Measurements from ENCODE around the gene KRT76.

KRT76 gene

DNA sequence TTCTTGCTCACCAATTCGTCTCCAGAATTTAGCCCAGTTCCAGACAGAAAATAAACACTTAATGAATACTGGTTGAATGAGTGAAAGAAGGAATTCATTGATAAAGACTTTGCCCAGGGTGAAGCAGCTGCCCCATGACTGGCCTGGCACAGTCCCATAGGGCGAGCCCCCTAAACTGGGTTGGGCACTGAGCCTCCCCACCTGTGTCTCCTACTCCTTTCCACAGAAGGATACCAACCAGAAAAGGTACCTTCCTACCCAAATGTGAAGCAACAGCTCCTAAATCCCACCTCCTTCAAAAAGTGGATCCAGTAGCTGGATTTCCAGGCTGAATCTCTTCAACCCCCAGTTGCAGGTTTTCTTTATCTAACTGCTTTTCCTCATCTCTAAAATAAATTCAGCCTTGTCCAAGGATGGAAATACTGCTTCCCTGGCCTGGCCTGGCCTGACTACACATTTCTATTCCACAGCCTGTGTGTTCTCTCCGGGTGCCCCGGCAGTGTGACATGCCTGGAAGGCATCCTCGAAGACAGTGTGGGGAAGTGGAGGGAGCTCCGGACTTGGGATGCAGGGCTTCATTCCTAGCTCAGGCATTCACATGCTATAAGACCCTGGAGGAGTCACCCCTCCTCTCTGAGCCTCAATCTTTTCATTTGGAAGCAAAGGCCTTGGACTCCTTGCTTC is 11.2 kb upstream of the KRT76 start:
- Histone ChIP-seq H3K27me3 (ENCODE audit: control insufficient read depth in 1 of 2, insufficient read depth in 2 of 2, low read length in 2 of 2) (peaks cover 21 to 23% of the 10 kb centered on the region in 2 donors), H3K36me3 (ENCODE audit: control insufficient read depth in 2 of 2, insufficient read depth in 2 of 2, low read length in 2 of 2) (no peaks in the 10 kb centered on the region), H3K4me1 (ENCODE audit: control insufficient read depth, insufficient read depth, low read length) (peaks cover 6% of the 10 kb centered on the region), H3K4me3 (ENCODE audit: low read length in 2 of 2) (no peak overlapping the region), H3K9me3 (ENCODE audit: control insufficient read depth in 2 of 2, low read length in 2 of 2) (no peaks in the 10 kb centered on the region), H3K9ac (ENCODE audit: low read length in 2 of 2) (no peak overlapping the region), H3K27ac (ENCODE audit: low read length) (no peak overlapping the region)

DNA sequence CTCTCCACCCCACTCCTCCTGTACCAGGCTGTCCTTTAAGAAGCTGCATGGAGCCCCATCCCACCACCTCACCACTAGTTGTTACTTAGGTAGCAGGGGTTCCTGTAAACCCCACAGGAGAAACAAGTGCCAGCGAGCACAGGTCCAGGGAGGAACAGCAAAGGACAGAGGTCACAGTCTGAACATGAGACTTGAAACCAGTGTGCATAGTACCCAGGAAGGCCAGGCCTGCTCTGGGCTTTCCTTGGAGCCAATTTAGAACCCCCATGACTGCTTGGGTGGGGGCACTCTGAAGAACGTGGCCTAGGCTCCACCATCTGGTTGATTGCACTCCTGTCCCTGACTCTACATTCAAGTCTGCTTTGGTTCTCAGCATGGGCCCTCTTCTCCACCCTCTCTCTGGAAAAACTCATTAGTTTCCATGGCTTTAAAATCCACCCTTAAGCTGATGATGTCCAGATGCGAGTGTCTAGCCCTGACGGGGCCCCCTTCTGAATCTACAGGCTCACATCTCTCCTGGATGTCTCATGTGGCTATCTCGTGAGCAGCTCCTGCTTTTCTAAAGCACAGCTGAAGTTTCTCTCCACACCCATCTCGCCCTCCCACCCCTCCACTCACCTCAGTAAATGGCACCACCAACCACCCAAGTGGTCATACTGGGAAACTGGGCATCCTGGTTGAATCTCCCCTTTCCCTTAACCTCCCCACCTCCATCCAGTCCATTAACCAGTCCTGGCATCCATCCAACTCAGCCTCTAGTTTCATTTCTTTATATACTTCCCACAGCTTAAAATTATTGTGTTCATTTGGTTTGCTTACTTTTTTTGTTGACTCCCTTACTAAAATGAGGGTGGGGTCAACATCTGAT is 10.4 kb upstream of the KRT76 start:
- H3K4me3 ChIP-seq (ENCODE audit: low read length in 2 of 2): no peak overlapping the region
- peaks cover 21 to 23% of the 10 kb centered on the region in 2 donors for H3K27me3 ChIP-seq (ENCODE audit: control insufficient read depth in 1 of 2, insufficient read depth in 2 of 2, low read length in 2 of 2)

DNA sequence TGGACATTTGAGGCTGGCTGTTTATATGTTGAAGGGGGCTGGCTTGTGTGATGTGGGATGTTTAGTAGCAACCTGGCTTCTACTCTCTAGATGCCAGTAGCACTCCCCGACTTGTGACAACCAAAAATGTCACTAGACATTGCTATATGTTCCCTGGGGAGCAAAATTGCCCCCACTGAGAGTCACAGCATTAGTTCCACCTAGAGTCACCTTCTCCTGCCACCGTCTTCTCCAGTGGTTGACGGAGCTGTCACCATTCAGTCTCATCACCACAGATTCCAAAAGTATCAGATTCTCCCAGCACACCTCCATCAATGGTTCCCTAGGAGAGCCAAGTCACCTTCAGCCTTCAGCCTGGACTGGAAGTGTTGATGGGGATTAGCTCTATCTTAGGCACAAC is 7.8 kb upstream of the KRT76 start:
- no peak overlapping the region for H3K9ac ChIP-seq (ENCODE audit: low read length in 2 of 2)
- peaks cover 4 to 10% of the 10 kb centered on the region in 2 donors for H3K27me3 ChIP-seq (ENCODE audit: control insufficient read depth in 1 of 2, insufficient read depth in 2 of 2, low read length in 2 of 2)
- no peaks in the 10 kb centered on the region for H3K36me3 ChIP-seq (ENCODE audit: control insufficient read depth in 2 of 2, insufficient read depth in 2 of 2, low read length in 2 of 2)
- no peak overlapping the region for H3K4me3 ChIP-seq (ENCODE audit: low read length in 2 of 2)
- H3K4me1 ChIP-seq (ENCODE audit: control insufficient read depth, insufficient read depth, low read length): peaks cover 2% of the 10 kb centered on the region
- H3K27ac ChIP-seq (ENCODE audit: low read length): no peak overlapping the region
- no peaks in the 10 kb centered on the region for H3K9me3 ChIP-seq (ENCODE audit: control insufficient read depth in 2 of 2, low read length in 2 of 2)

More for the DNA sequence above, 10.4 kb upstream of the KRT76 start:
- Histone ChIP-seq H3K4me1 (ENCODE audit: control insufficient read depth, insufficient read depth, low read length) (peaks cover 6% of the 10 kb centered on the region), H3K9me3 (ENCODE audit: control insufficient read depth in 2 of 2, low read length in 2 of 2) (no peaks in the 10 kb centered on the region), H3K27ac (ENCODE audit: low read length) (no peak overlapping the region), H3K36me3 (ENCODE audit: control insufficient read depth in 2 of 2, insufficient read depth in 2 of 2, low read length in 2 of 2) (no peaks in the 10 kb centered on the region), H3K9ac (ENCODE audit: low read length in 2 of 2) (no peak overlapping the region)

DNA sequence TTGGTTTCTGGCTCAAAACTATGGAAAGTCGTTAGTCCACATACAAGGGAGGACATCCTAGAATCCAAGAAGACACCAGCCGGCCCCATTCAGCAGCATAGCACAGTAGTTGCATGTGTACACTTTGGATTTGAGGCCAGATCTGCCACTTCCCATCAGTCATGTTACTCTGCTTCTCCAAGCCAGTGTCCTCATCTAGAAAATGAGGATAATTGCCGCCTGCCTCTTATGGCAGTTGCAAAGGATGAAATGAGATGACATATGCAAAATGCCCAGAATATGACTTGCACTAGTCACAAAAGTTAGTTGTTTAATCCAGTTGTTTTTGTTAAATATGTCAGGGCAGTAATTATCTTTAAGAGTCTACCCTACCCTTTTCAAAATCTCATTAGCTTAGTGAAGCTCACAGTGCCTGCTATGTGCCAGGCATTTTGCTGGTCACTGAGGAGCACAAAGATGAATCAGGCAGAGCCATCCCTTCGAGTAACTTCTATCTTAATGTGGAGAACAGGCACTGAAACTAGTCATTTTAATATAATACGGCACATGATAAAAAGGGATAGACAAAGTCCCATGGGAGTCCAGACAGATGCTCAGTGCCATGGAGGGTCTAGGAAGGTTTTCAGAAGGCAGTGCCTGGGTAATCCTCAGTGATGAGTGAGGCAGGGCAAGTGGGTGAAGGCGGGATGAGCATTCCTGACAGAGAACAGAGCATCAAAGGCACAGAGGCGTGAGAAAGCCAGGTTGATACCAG is 6.6 kb upstream of the KRT76 start:
- H3K9me3 ChIP-seq (ENCODE audit: control insufficient read depth in 2 of 2, low read length in 2 of 2): no peaks in the 10 kb centered on the region
- no peak overlapping the region for H3K9ac ChIP-seq (ENCODE audit: low read length in 2 of 2)
- no peaks in the 10 kb centered on the region for H3K4me1 ChIP-seq (ENCODE audit: control insufficient read depth, insufficient read depth, low read length)
- H3K36me3 ChIP-seq (ENCODE audit: control insufficient read depth in 2 of 2, insufficient read depth in 2 of 2, low read length in 2 of 2): no peaks in the 10 kb centered on the region
- no peak overlapping the region for H3K4me3 ChIP-seq (ENCODE audit: low read length in 2 of 2)
- H3K27ac ChIP-seq (ENCODE audit: low read length): no peak overlapping the region
- peaks cover 0 to 6% of the 10 kb centered on the region in 2 donors for H3K27me3 ChIP-seq (ENCODE audit: control insufficient read depth in 1 of 2, insufficient read depth in 2 of 2, low read length in 2 of 2)

DNA sequence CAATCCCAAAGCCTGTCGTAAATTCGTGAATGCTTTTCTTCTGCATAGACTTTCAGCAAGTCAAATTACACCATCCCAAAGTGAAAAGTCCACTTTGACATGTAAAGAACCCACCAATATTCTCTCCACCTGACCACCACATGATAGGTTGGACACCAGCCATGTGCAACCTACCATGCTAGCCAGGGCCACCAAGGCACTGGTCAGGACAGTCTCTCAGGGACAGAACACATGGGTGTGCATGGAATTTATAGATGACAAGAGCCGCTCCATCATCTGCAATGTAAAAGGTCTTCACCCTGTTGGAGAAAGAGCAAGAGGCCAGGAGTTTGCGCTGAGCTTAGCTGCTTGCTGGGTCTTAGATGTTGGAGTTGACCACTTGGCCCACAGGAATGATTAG is 5.4 kb upstream of the KRT76 start:
- Histone ChIP-seq H3K4me3 (ENCODE audit: low read length in 2 of 2) (no peak overlapping the region), H3K27ac (ENCODE audit: low read length) (no peak overlapping the region), H3K36me3 (ENCODE audit: control insufficient read depth in 2 of 2, insufficient read depth in 2 of 2, low read length in 2 of 2) (no peaks in the 10 kb centered on the region), H3K9me3 (ENCODE audit: control insufficient read depth in 2 of 2, low read length in 2 of 2) (no peaks in the 10 kb centered on the region), H3K27me3 (ENCODE audit: control insufficient read depth in 1 of 2, insufficient read depth in 2 of 2, low read length in 2 of 2) (peaks cover 0 to 10% of the 10 kb centered on the region in 2 donors), H3K4me1 (ENCODE audit: control insufficient read depth, insufficient read depth, low read length) (no peaks in the 10 kb centered on the region), H3K9ac (ENCODE audit: low read length in 2 of 2) (no peak overlapping the region)

DNA sequence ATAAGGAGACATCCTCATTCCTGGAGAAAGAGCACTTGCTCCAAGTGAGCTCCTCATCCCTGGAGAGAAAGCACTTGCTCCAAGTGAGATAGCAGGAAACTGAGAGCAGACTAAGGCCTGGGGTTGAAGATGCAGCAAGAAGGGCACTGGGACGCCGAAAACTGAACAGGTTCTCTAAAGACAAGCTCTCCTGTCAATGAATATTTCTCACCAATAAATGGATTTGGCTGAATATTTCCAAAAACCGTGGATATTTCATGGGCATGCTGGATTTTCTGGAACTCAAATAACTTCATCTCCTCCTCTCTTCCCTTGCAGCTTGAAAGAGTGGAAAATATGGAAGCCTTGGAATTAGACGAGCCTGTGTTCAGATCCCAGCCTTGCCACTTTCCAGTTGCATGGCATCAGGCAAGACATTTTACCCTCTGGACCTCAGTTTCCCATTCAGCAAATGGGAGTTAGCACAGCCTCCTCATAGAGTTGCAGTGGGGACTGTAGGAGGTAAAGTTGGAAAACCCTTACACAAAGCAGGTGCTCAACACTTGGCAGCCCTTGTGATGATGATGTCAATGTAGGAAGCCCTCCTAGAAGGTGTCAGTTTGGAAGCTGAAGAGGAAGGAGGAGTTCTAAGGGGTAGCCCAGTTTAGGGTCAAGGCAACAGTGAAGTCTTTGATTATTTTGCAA is 4.4 kb upstream of the KRT76 start:
- no peaks in the 10 kb centered on the region for H3K4me1 ChIP-seq (ENCODE audit: control insufficient read depth, insufficient read depth, low read length)
- no peaks in the 10 kb centered on the region for H3K9me3 ChIP-seq (ENCODE audit: control insufficient read depth in 2 of 2, low read length in 2 of 2)
- H3K27ac ChIP-seq (ENCODE audit: low read length): no peak overlapping the region
- H3K9ac ChIP-seq (ENCODE audit: low read length in 2 of 2): no peak overlapping the region
- H3K4me3 ChIP-seq (ENCODE audit: low read length in 2 of 2): no peak overlapping the region
- no peaks in the 10 kb centered on the region for H3K36me3 ChIP-seq (ENCODE audit: control insufficient read depth in 2 of 2, insufficient read depth in 2 of 2, low read length in 2 of 2)
- peaks cover 0 to 13% of the 10 kb centered on the region in 2 donors for H3K27me3 ChIP-seq (ENCODE audit: control insufficient read depth in 1 of 2, insufficient read depth in 2 of 2, low read length in 2 of 2)

DNA sequence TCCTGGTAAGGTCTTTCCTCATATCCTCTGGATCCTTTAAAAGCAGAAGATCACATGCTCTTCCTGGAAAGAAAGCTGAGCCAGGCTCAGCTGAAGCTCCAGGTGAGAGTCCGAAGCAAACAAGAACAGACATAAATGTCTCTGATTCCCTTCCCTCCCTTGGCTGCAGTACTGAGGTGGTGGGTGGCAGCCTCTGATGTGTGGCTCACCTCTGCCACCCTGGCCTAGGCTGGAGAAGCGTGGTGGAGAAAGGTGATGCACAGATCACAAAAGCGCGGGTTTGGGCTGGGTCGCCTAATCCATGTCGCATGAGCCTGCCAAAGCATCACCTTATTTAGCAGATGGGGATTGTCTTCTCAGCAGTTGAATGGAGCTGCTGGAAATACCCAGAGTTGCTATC is 2.8 kb upstream of the KRT76 start:
- H3K36me3 ChIP-seq (ENCODE audit: control insufficient read depth in 2 of 2, insufficient read depth in 2 of 2, low read length in 2 of 2): no peaks in the 10 kb centered on the region
- H3K27ac ChIP-seq (ENCODE audit: low read length): no peak overlapping the region
- H3K4me1 ChIP-seq (ENCODE audit: control insufficient read depth, insufficient read depth, low read length): no peaks in the 10 kb centered on the region
- no peaks in the 10 kb centered on the region for H3K9me3 ChIP-seq (ENCODE audit: control insufficient read depth in 2 of 2, low read length in 2 of 2)
- no peak overlapping the region for H3K4me3 ChIP-seq (ENCODE audit: low read length in 2 of 2)
- peaks cover 0 to 13% of the 10 kb centered on the region in 2 donors for H3K27me3 ChIP-seq (ENCODE audit: control insufficient read depth in 1 of 2, insufficient read depth in 2 of 2, low read length in 2 of 2)
- no peak overlapping the region for H3K9ac ChIP-seq (ENCODE audit: low read length in 2 of 2)

DNA sequence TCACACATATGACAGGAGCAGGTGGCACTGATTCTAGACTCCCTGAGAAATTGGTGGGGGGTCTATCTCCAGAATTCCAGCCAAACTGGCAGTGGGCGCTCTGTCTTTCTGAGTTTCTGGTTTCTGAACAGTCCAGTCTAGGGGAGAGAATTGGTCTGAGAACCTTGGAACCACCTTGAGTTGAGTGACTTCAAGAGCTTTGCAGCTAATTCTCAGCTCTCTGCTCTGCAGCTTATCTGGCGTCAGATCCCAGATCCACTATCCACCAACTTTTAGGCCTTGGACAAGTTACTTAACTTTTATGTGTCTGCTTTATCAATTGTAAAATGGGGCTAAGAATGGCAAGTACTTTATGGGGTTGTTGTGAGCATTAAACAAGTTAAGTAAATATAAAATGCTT is 1.7 kb upstream of the KRT76 start:
- no peak overlapping the region for H3K27ac ChIP-seq (ENCODE audit: low read length)

DNA sequence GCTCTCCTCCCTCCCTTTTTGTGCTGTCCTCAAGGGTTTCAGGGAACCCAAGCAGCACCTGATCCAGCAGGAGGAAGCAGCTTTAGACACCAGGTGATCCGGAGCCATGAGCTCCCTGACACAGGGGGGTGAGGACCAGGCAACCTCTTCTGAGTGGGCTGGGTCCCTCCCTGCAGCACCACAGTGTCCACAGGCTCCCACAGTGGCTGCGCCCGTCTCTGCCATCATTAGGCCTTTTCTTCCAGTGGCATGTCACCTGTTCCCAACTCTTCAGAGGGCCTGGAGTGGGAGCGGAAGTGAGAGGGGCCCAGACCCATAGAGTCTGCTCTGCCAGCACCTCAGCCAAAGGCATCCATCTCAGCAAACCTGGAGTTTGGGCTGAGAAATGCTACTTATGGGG is 421 bp upstream of the KRT76 start:
- Histone ChIP-seq H3K27me3 (ENCODE audit: control insufficient read depth in 1 of 2, insufficient read depth in 2 of 2, low read length in 2 of 2) (peaks cover 0 to 9% of the 10 kb centered on the region in 2 donors), H3K27ac (ENCODE audit: low read length) (no peak overlapping the region), H3K4me3 (ENCODE audit: low read length in 2 of 2) (no peak overlapping the region), H3K4me1 (ENCODE audit: control insufficient read depth, insufficient read depth, low read length) (no peaks in the 10 kb centered on the region), H3K9ac (ENCODE audit: low read length in 2 of 2) (no peak overlapping the region), H3K9me3 (ENCODE audit: control insufficient read depth in 2 of 2, low read length in 2 of 2) (no peaks in the 10 kb centered on the region), H3K36me3 (ENCODE audit: control insufficient read depth in 2 of 2, insufficient read depth in 2 of 2, low read length in 2 of 2) (no peaks in the 10 kb centered on the region)

More for the DNA sequence above, 1.7 kb upstream of the KRT76 start:
- Histone ChIP-seq H3K4me1 (ENCODE audit: control insufficient read depth, insufficient read depth, low read length) (no peaks in the 10 kb centered on the region), H3K4me3 (ENCODE audit: low read length in 2 of 2) (no peak overlapping the region), H3K9me3 (ENCODE audit: control insufficient read depth in 2 of 2, low read length in 2 of 2) (no peaks in the 10 kb centered on the region), H3K27me3 (ENCODE audit: control insufficient read depth in 1 of 2, insufficient read depth in 2 of 2, low read length in 2 of 2) (peaks cover 0 to 10% of the 10 kb centered on the region in 2 donors), H3K36me3 (ENCODE audit: control insufficient read depth in 2 of 2, insufficient read depth in 2 of 2, low read length in 2 of 2) (no peaks in the 10 kb centered on the region), H3K9ac (ENCODE audit: low read length in 2 of 2) (no peak overlapping the region)

DNA sequence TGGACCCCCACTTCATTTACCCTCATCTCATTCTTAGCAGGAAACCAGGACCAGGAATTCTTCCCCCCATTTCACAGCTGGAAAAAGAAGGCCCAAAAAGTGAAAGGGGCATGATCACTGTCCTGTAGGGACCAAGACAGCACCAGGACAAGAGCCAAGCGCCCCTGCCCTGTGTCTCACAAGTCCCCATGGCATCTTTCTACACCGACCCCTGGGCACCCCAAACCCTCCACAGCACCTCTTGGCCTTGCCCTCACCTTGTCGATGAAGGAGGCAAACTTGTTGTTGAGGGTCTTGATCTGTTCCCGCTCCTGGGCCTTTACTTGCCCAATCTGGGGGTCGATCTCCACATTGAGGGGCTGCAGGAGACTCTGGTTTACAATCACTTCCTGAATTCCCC is 710 bp downstream of the KRT76 start:
- Histone ChIP-seq H3K9me3 (ENCODE audit: control insufficient read depth in 2 of 2, low read length in 2 of 2) (no peaks in the 10 kb centered on the region), H3K36me3 (ENCODE audit: control insufficient read depth in 2 of 2, insufficient read depth in 2 of 2, low read length in 2 of 2) (no peaks in the 10 kb centered on the region), H3K4me3 (ENCODE audit: low read length in 2 of 2) (no peak overlapping the region), H3K27ac (ENCODE audit: low read length) (no peak overlapping the region), H3K9ac (ENCODE audit: low read length in 2 of 2) (no peak overlapping the region), H3K27me3 (ENCODE audit: control insufficient read depth in 1 of 2, insufficient read depth in 2 of 2, low read length in 2 of 2) (peaks cover 0 to 9% of the 10 kb centered on the region in 2 donors), H3K4me1 (ENCODE audit: control insufficient read depth, insufficient read depth, low read length) (no peaks in the 10 kb centered on the region)
